ENCODE data around the gene CADM2.

- no peak for TF ChIP-seq CTCF (IDR thresholded peaks at IDR 0.05)
- TF ChIP-seq EZH2 (IDR thresholded peaks at IDR 0.05): no peak
- no peak for TF ChIP-seq EZH2phosphoT487 (IDR thresholded peaks at IDR 0.05)
These were observed 218.0 kb downstream of the CADM2 start for GRCh38 chr3:85176799-85177198.

All from neural progenitor cell (in vitro differentiated cells).